Hypothalamus (tissue), 51 donors: ENCODE results near the gene NEUROD4.

ENCODE experiments used
- DNase-seq, 51 donors: peaks; one replicate each; lab custom pipeline; 2025; lab: John Stamatoyannopoulos, UW

The NEUROD4 gene

GRCh38 chr12:55058082-55058481, 38.3 kb downstream of the NEUROD4 start:
- no peak for DNase-seq

GRCh38 chr12:55058776-55059175, 39.0 kb downstream of the NEUROD4 start:
- DNase-seq: no peak

- no peak for DNase-seq
Measured at GRCh38 chr12:55060470-55060869, 40.7 kb downstream of the NEUROD4 start.

- DNase-seq: no peak
Measured at GRCh38 chr12:55061024-55061423, 41.2 kb downstream of the NEUROD4 start.

- no peak for DNase-seq
Measured at GRCh38 chr12:55063291-55063690, 43.5 kb downstream of the NEUROD4 start.

- no peak for DNase-seq
Measured at GRCh38 chr12:55065535-55065934, 45.8 kb downstream of the NEUROD4 start.

- no peak for DNase-seq
Measured at GRCh38 chr12:55067701-55068100, 47.9 kb downstream of the NEUROD4 start.

GRCh38 chr12:55068416-55069010, 48.7 kb downstream of the NEUROD4 start:
- DNase-seq: peak in 6 of 51 donors; percentile 1 to 9 (median 4)

GRCh38 chr12:55072083-55072482, 52.3 kb downstream of the NEUROD4 start:
- DNase-seq: peak in 33 of 51 donors; percentile 2 to 63 (median 17)

- peak in 39 of 51 donors; percentile 6 to 81 (median 49) for DNase-seq
Measured at GRCh38 chr12:55073043-55074022, 53.6 kb downstream of the NEUROD4 start.

- no peak for DNase-seq
Measured at GRCh38 chr12:55074806-55075205, 55.0 kb downstream of the NEUROD4 start.
